Stimulated activated CD8-positive, alpha-beta memory T cell treated with anti-CD3 and anti-CD28 coated beads, Interleukin-12 subunit alpha, Interleukin-12 subunit beta, amount 100 ng/mL, for 24 hours (primary cell): Measurements from ENCODE around the gene ZNF185.

ENCODE experiments used
- DNase-seq: peaks from one replicate; pipeline ENCODE4 v3.0.0-alpha.2; 2020; ENCODE audit errors: extremely low read depth

ZNF185 gene

GRCh38 chrX:152897222-152898131, at the start of gene ZNF185:
TSS of gene ZNF185 (plus strand) at chrX:152898067. CDS start at chrX:152914490, 16,423 bp downstream.
- no peak for DNase-seq

- no peak for DNase-seq
Measured at GRCh38 chrX:152850465-152850864, 47.4 kb upstream of the ZNF185 start.

- DNase-seq = no peak
Measured at GRCh38 chrX:152853986-152854385, 43.9 kb upstream of the ZNF185 start.

GRCh38 chrX:152861116-152861515, 36.8 kb upstream of the ZNF185 start:
- DNase-seq = no peak

GRCh38 chrX:152861826-152862225, 36.0 kb upstream of the ZNF185 start:
- no peak for DNase-seq

GRCh38 chrX:152865232-152865920, 32.5 kb upstream of the ZNF185 start:
- no peak for DNase-seq

- no peak for DNase-seq
Measured at GRCh38 chrX:152866386-152866785, 31.5 kb upstream of the ZNF185 start.

- no peak for DNase-seq
Measured at GRCh38 chrX:152869972-152870371, 27.9 kb upstream of the ZNF185 start.

- DNase-seq = no peak
Measured at GRCh38 chrX:152871260-152871659, 26.6 kb upstream of the ZNF185 start.

GRCh38 chrX:152872522-152872921, 25.3 kb upstream of the ZNF185 start:
- no peak for DNase-seq

GRCh38 chrX:152873361-152873760, 24.5 kb upstream of the ZNF185 start:
- DNase-seq = no peak

GRCh38 chrX:152876931-152877840, 20.7 kb upstream of the ZNF185 start:
- no peak for DNase-seq

- DNase-seq = no peak
Measured at GRCh38 chrX:152878976-152879755, 18.7 kb upstream of the ZNF185 start.

- no peak for DNase-seq
Measured at GRCh38 chrX:152881289-152881688, 16.6 kb upstream of the ZNF185 start.

- no peak for DNase-seq
Measured at GRCh38 chrX:152884171-152884570, 13.7 kb upstream of the ZNF185 start.

- no peak for DNase-seq
Measured at GRCh38 chrX:152886716-152887115, 11.2 kb upstream of the ZNF185 start.

GRCh38 chrX:152892499-152892898, 5.4 kb upstream of the ZNF185 start:
- no peak for DNase-seq

- DNase-seq = no peak
Measured at GRCh38 chrX:152892999-152893891, 4.6 kb upstream of the ZNF185 start.

GRCh38 chrX:152893980-152894610, 3.8 kb upstream of the ZNF185 start:
- no peak for DNase-seq

GRCh38 chrX:152895121-152895520, 2.7 kb upstream of the ZNF185 start:
- DNase-seq = no peak
